Common myeloid progenitor, CD34-positive (primary cell): ENCODE results near the gene GNAS.

Experiments used
- CTCF ChIA-PET: fragments of 350-600 bp; sonication (Branson Sonifier 250); formaldehyde crosslinking; loops from one replicate; lab custom pipeline; 2021; ENCODE audit warnings: antibody characterized with exemption; lab: Charles Lee
- POLR2A ChIA-PET: fragments of 350-600 bp; sonication (Branson Sonifier 250); formaldehyde crosslinking; loops from one replicate; lab custom pipeline; 2021; ENCODE audit warnings: antibody characterized with exemption; lab: Charles Lee
- DNase-seq, 3 donors: peaks; one replicate each; pipeline versions ENCODE4 v3.0.0 to v3.0.0-alpha.2; 2013
- H3K27ac ChIP-seq, 2 experiments: 1 replicate in 1 of 2; 2 replicates in 1 of 2; pipeline ENCODE4 v1.7.0; 2013; ENCODE audit warnings: inconsistent platforms in 2 of 2, low read length in 2 of 2, mild to moderate bottlenecking in 2 of 2, low read depth in 1 of 2, moderate library complexity in 1 of 2; ENCODE audit not compliant: severe bottlenecking in 2 of 2, insufficient read depth in 1 of 2, poor library complexity in 1 of 2
- H3K27me3 ChIP-seq, 5 experiments: replicated peaks in 2 of 5; 1 replicate in 3 of 5; 2 replicates in 2 of 5; pipeline versions ENCODE4 v1.6.1 to v1.7.0; 2013; ENCODE audit warnings: low read length in 4 of 5, mild to moderate bottlenecking in 2 of 5, moderate library complexity in 2 of 5, inconsistent platforms in 1 of 5; ENCODE audit not compliant: insufficient read depth in 5 of 5, control insufficient read depth in 4 of 5
- H3K36me3 ChIP-seq, 4 experiments: 1 replicate in 2 of 4; 2 replicates in 2 of 4; pipeline versions ENCODE4 v1.6.1 to v1.7.0; 2013; ENCODE audit warnings: low read length in 3 of 4, control low read depth in 1 of 4, mild to moderate bottlenecking in 1 of 4; ENCODE audit not compliant: control insufficient read depth in 4 of 4, insufficient read depth in 4 of 4
- H3K4me1 ChIP-seq, 4 experiments: 1 replicate in 3 of 4; 2 replicates in 1 of 4; pipeline versions ENCODE4 v1.6.1 to v1.7.1; 2013; ENCODE audit warnings: low read length in 3 of 4, mild to moderate bottlenecking in 3 of 4, control low read depth in 1 of 4, inconsistent platforms in 1 of 4, moderate library complexity in 1 of 4; ENCODE audit not compliant: control insufficient read depth in 4 of 4, insufficient read depth in 4 of 4; ENCODE audit errors: control extremely low read depth in 1 of 4
- H3K4me3 ChIP-seq, 7 experiments: 1 replicate in 4 of 7; 2 replicates in 3 of 7; pipeline versions ENCODE4 v1.5.1 to v1.7.0; 2013; ENCODE audit warnings: mild to moderate bottlenecking in 7 of 7, low read length in 6 of 7, moderate library complexity in 6 of 7, inconsistent platforms in 2 of 7, low read depth in 2 of 7, control low read depth in 1 of 7; ENCODE audit not compliant: insufficient read depth in 4 of 7, control insufficient read depth in 1 of 7; ENCODE audit errors: extremely low read depth in 1 of 7
- H3K9me3 ChIP-seq, 5 experiments: 1 replicate in 4 of 5; 2 replicates in 1 of 5; pipeline versions ENCODE4 v1.6.1 to v1.7.1; 2013; ENCODE audit warnings: low read length in 4 of 5, mild to moderate bottlenecking in 2 of 5, inconsistent platforms in 1 of 5, low read depth in 1 of 5, moderate library complexity in 1 of 5; ENCODE audit not compliant: control insufficient read depth in 4 of 5, insufficient read depth in 2 of 5; ENCODE audit errors: control extremely low read depth in 1 of 5
- WGBS: methylation state at CpG from one replicate; pipeline ENCODE4 v1.1.5; 2013; ENCODE audit not compliant: insufficient coverage; 5-methylcytosine and 5-hydroxymethylcytosine counted together

The GNAS gene

DNA sequence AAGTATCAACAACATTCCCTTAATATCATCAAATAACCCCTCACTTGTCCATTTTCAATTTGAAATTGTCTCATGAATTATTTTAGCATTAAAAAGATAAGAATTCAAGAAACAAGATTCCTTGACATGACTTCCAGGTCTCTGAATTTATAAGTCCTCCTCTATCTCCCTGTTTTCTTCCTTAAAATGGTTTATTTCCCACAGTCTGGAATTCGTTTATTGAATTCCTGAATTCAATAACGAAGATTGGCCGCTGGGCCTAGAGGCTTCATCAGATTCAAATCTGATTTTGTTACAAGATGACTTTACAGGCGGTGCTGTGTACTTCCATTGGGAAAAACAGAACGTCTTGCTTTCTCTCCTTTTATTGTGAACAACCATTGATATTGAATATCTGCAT, 79.7 kb downstream of the GNAS start:
- no peaks in the 10 kb centered on the region for H3K27me3 ChIP-seq
- 100% methylated on average over 4 of the region's 5 CpGs for WGBS
- DNase-seq, result no peak
- no peaks in the 10 kb centered on the region for H3K36me3 ChIP-seq
- POLR2A ChIA-PET, result no interaction called here
- H3K4me1 ChIP-seq, result no peaks in the 10 kb centered on the region
- no peak overlapping the region for H3K27ac ChIP-seq
- H3K4me3 ChIP-seq, result no peak overlapping the region
- CTCF ChIA-PET, result no interaction called here
- H3K9me3 ChIP-seq, result peaks cover 0 to 3% (median 2%) of the 10 kb centered on the region in 5 experiments

DNA sequence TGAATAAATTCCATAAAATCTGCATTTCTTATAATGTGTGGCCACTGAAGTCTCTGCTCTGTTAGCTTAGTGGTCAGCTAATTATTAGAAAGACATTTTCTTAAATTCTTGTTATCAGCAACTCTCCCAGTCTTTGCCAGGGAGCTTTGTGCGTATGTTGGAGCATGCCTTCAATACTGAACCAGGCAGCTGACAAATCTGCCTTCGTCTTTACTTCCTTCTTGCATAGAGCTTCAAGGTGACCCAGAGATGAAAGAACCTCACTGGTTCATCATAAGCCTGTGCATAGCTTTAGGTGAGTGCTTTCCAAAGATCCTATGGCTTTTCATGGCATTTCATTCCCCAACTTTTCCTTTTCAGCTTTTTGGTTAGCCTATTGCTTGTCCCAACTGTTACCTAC, 85.6 kb downstream of the GNAS start:
- ChIA-PET CTCF (interaction anchor here (1.0 to 2.3 kb wide), 2 partner anchors 15 to 71 kb away, joined by 3 to 11 read pairs; no protein-coding TSS in a partner anchor), POLR2A (interaction anchor here (0.6 kb wide), 1 partner anchor 41 kb away, joined by 5 read pairs; no protein-coding TSS in a partner anchor)
- WGBS, result 84% methylated on average over 2 of the region's 2 CpGs
- Histone ChIP-seq H3K4me1 (peaks cover 0 to 13% (median 2%) of the 10 kb centered on the region in 4 experiments), H3K27me3 (no peaks in the 10 kb centered on the region), H3K4me3 (no peak overlapping the region), H3K27ac (no peak overlapping the region), H3K36me3 (no peaks in the 10 kb centered on the region), H3K9me3 (peaks cover 0 to 3% (median 2%) of the 10 kb centered on the region in 5 experiments)
- no peak for DNase-seq

DNA sequence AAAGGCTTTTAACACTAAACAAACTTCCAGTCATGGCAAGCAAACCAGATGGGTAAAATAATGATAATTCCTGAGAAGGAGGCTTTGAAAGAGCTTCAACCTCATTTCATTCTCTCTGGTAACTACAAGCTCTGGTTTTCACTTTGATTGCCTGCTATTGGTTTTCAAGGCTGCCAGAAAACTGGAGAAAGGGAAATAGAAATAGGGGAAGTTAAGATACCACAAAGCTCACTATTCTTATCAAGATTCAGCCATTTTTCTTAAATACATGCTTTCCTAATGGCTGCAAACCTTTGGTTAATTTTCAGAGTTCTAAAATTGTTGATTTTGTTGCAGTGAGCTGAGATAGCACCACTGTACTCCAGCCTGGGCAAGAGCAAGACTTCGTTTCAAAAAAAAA, 86.0 kb downstream of the GNAS start:
- H3K9me3 ChIP-seq, result peaks cover 0 to 3% (median 2%) of the 10 kb centered on the region in 5 experiments
- H3K27ac ChIP-seq, result no peak overlapping the region
- POLR2A ChIA-PET, result interaction anchor here (0.6 kb wide), 2 partner anchors 31 to 40 kb away, joined by 3 to 5 read pairs; no protein-coding TSS in a partner anchor
- WGBS, result no CpG with 5 or more reads among the region's 1 CpG
- no peaks in the 10 kb centered on the region for H3K27me3 ChIP-seq
- no peak overlapping the region for H3K4me3 ChIP-seq
- DNase-seq, result peak; percentile 38 to 81 (median 72)
- H3K4me1 ChIP-seq, result peaks cover 0 to 13% (median 2%) of the 10 kb centered on the region in 4 experiments
- H3K36me3 ChIP-seq, result no peaks in the 10 kb centered on the region
- CTCF ChIA-PET, result interaction anchor here (2.3 kb wide), 1 partner anchor 16 kb away, joined by 11 read pairs; no protein-coding TSS in a partner anchor

DNA sequence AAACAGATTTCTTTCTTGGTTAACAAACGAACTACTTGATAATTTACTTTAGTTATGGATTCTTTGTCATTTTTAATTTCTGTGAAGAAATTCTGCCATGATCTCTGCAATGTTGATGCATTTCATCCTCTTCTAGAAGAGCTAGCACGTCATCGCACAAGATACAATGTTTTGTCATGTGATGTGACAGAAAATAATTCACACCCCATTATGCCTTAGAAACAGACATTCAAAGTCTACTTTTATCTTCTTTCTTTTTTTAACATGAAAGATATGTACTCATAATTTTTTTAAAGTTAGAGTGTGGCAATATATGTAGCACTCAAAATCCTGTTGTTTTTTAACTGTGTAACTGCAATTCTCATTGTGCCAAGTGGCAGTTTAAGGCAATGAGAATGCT, 89.0 kb downstream of the GNAS start:
- no peak overlapping the region for H3K4me3 ChIP-seq
- no peaks in the 10 kb centered on the region for H3K27me3 ChIP-seq
- H3K36me3 ChIP-seq, result no peaks in the 10 kb centered on the region
- ChIA-PET POLR2A (no interaction called here), CTCF (no interaction called here)
- no peak overlapping the region for H3K27ac ChIP-seq
- no peak for DNase-seq
- H3K4me1 ChIP-seq, result peaks cover 0 to 13% (median 3%) of the 10 kb centered on the region in 4 experiments
- peaks cover 0 to 3% (median 0%) of the 10 kb centered on the region in 5 experiments for H3K9me3 ChIP-seq
- no CpG with 5 or more reads among the region's 3 CpGs for WGBS

DNA sequence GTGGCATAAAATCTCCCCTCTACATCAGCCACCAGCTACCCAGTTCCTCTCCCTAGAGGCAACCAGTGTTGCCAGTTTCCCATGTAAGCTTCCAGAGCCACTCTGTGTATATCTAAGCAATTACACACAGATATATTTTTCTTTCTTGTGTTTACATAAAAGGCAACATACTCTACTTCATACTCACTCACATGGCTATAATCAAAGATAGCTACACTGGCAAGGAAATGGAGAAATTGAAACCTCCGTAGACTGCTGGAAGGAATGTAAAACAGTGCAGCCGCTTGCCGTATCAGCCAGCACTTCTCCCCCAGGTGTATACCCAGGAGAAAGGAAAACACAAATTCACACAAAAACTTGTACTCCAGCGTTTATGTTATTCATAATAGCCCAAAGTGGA, 90.0 kb downstream of the GNAS start:
- no peaks in the 10 kb centered on the region for H3K9me3 ChIP-seq
- no peaks in the 10 kb centered on the region for H3K27me3 ChIP-seq
- H3K27ac ChIP-seq, result no peak overlapping the region
- CTCF ChIA-PET, result no interaction called here
- H3K4me3 ChIP-seq, result no peak overlapping the region
- POLR2A ChIA-PET, result no interaction called here
- peaks cover 0 to 13% (median 3%) of the 10 kb centered on the region in 4 experiments for H3K4me1 ChIP-seq
- DNase-seq, result no peak
- 100% methylated on average over 1 of the region's 4 CpGs for WGBS
- no peaks in the 10 kb centered on the region for H3K36me3 ChIP-seq

DNA sequence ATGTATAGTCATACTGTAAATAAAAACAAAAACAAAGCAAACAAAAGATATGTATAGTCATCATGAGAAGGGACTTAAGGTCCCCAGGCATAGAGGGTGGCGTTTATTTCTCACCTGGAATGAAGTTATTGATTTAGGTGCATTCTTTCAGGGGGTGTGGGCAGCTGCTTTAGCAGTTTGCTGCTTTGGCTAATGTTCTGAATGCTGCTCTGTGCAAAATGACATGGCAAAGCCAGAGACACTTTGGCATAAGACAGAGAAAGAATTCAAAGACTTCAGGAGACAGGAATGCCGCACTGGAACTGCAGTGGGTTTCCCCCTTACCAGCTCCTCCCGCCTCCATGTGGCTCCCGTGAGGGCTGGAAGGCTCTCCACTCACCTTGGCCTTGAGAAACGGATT, 92.1 kb downstream of the GNAS start:
- CTCF ChIA-PET, result no interaction called here
- DNase-seq, result no peak
- Histone ChIP-seq H3K27ac (no peak overlapping the region), H3K4me1 (peaks cover 0 to 2% (median 0%) of the 10 kb centered on the region in 4 experiments), H3K36me3 (no peaks in the 10 kb centered on the region), H3K4me3 (no peak overlapping the region), H3K27me3 (no peaks in the 10 kb centered on the region), H3K9me3 (no peaks in the 10 kb centered on the region)
- WGBS, result 100% methylated on average over 1 of the region's 5 CpGs
- POLR2A ChIA-PET, result no interaction called here

DNA sequence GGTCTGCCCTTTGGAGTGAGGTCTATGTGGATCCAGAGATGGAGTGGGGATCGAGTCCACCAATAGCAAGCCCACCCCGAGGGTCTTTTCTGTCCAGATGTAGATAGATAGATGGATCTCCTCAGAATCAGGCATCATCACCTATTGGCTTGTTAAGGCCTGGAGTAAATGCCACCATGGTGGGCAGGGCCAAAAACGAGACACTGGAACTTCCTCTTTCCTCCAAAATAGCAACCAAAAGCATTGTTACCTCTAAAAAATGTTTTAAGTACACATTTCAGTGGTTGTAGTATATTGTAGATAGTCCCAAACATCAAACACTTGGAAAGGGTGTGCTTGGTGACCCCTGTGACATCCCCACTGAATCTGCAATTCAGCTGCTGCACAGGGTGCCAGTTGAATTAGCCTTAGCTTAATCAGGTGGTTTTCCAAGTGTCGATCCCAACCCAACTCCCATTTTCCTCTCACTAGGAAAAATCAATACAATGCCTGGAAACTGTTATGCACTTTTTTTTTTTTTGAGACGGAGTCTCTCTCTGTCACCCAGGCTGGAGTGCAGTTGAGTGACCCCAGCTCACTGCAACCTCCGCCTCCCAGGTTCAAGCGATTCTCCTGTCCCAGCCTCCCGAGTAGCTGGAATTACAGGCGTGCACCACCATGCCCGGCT, 93.6 kb downstream of the GNAS start:
- WGBS, result 89% methylated on average over 5 of the region's 10 CpGs
- no peak overlapping the region for H3K27ac ChIP-seq
- H3K27me3 ChIP-seq, result no peaks in the 10 kb centered on the region
- H3K9me3 ChIP-seq, result no peaks in the 10 kb centered on the region
- no peak overlapping the region for H3K4me3 ChIP-seq
- no peaks in the 10 kb centered on the region for H3K36me3 ChIP-seq
- POLR2A ChIA-PET, result no interaction called here
- CTCF ChIA-PET, result no interaction called here
- peaks cover 0 to 2% (median 0%) of the 10 kb centered on the region in 4 experiments for H3K4me1 ChIP-seq
- DNase-seq, result peak in 2 of 3 donors; percentile 50 to 51
